Measurements from ENCODE around the gene YKT6.

YKT6 gene

DNA sequence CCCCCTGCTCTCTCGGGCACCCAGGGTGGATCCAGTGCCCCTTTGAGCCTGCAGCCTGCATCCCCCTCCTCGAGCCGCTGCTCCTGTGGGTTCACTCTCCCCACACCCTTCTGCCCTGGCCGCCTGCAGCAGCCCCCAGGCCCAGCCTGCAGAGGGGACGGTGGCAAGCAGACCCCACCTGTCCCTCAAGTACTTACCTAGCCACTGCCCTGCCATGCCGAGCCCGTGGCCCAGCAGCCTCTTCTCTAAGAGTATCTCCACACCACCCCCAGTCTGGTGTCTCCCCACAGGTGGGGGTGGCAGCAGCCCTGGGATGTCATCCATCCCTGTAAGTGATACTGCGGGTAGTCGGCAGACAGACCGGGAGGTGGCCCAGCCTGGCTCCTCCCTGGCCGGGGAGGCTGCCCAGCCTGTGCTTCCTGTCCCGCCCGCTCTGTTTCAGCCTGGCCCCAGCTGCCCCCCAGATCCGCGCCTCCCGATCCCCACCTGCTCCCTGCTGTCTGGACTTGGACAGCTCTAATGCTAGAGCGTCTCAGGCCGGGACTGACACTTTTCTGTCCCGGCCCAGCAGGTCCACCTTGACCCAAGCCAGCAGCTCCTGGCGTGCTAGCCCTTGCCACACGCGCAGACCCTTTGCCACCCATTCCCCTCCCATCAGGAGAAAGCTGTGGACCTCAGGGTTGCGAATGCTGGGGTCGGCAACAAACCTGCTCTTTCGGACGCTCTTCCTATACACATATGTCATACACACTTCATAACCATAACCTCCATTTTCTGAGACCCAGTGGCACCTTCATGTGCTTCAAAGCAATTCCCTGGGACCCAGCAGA lies 25.0 kb downstream of the YKT6 start:
- no peaks in the 10 kb centered on the region for H3K9me3 ChIP-seq (ENCODE audit: control insufficient read depth, insufficient read depth, low read length)
- no peak overlapping the region for H3K27ac ChIP-seq (ENCODE audit: low read depth, low read length)
- no peak overlapping the region for H3K4me3 ChIP-seq (ENCODE audit: low read depth, low read length)
- no peaks in the 10 kb centered on the region for H3K36me3 ChIP-seq (ENCODE audit: control insufficient read depth, insufficient read depth, low read length)
- no peaks in the 10 kb centered on the region for H3K27me3 ChIP-seq (ENCODE audit: control insufficient read depth, insufficient read depth, low read length)
- no peak overlapping the region for H3K9ac ChIP-seq (ENCODE audit: low read depth, low read length)
- H3K4me1 ChIP-seq (ENCODE audit: control insufficient read depth, insufficient read depth, low read length) = 0 out of 2 replicates have a peak, but pooled peaks cover 3% of the 10 kb centered on the region

DNA sequence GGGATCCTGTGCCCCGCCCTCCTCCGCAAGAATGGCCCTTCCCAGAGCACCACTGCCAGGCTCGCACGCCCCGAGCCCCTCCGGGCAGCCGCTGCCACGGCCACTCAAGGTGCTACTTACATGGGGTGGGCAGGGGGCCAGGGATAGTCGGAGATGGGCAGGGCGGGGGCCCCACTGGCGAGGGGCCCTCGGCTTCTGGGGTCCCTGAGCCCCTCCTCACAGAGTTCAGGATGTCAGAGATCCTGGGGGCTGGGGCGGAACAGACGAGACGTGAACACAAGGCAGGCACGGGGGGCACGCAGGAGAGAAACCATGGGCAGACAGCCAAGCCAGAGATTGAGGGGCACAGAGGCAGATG lies 25.6 kb downstream of the YKT6 start:
- no peak overlapping the region for H3K27ac ChIP-seq (ENCODE audit: low read depth, low read length)
- H3K36me3 ChIP-seq (ENCODE audit: control insufficient read depth, insufficient read depth, low read length) = no peaks in the 10 kb centered on the region
- H3K27me3 ChIP-seq (ENCODE audit: control insufficient read depth, insufficient read depth, low read length) = no peaks in the 10 kb centered on the region

DNA sequence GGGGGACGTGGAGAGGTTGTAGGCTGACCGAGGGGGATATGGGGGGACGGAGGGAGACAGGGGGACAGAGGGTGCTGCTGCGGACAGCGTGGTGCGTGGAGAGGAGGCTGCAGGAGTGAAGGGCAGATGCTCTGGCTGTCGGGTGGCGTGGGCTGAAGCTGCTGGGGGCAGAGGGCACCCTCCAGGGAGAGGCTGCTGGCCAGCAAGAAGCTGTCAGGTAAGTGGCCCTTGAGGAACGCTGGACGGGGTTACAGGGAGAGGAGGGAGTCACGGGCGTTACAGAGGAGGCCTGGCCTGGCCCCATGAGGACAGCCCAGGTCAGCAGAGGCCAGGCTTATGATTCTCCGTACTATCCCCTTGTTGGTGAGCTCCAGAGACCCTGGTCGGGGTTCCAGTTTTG lies 27.1 kb downstream of the YKT6 start:
- Histone ChIP-seq H3K9ac (ENCODE audit: low read depth, low read length) (no peak overlapping the region), H3K9me3 (ENCODE audit: control insufficient read depth, insufficient read depth, low read length) (no peaks in the 10 kb centered on the region), H3K4me3 (ENCODE audit: low read depth, low read length) (no peak overlapping the region), H3K36me3 (ENCODE audit: control insufficient read depth, insufficient read depth, low read length) (no peaks in the 10 kb centered on the region), H3K4me1 (ENCODE audit: control insufficient read depth, insufficient read depth, low read length) (0 out of 2 replicates have a peak, but pooled peaks cover 3% of the 10 kb centered on the region), H3K27ac (ENCODE audit: low read depth, low read length) (no peak overlapping the region), H3K27me3 (ENCODE audit: control insufficient read depth, insufficient read depth, low read length) (no peaks in the 10 kb centered on the region)

More for the DNA sequence above, 25.6 kb downstream of the YKT6 start:
- Histone ChIP-seq H3K9me3 (ENCODE audit: control insufficient read depth, insufficient read depth, low read length) (no peaks in the 10 kb centered on the region), H3K9ac (ENCODE audit: low read depth, low read length) (no peak overlapping the region), H3K4me1 (ENCODE audit: control insufficient read depth, insufficient read depth, low read length) (0 out of 2 replicates have a peak, but pooled peaks cover 3% of the 10 kb centered on the region), H3K4me3 (ENCODE audit: low read depth, low read length) (no peak overlapping the region)

DNA sequence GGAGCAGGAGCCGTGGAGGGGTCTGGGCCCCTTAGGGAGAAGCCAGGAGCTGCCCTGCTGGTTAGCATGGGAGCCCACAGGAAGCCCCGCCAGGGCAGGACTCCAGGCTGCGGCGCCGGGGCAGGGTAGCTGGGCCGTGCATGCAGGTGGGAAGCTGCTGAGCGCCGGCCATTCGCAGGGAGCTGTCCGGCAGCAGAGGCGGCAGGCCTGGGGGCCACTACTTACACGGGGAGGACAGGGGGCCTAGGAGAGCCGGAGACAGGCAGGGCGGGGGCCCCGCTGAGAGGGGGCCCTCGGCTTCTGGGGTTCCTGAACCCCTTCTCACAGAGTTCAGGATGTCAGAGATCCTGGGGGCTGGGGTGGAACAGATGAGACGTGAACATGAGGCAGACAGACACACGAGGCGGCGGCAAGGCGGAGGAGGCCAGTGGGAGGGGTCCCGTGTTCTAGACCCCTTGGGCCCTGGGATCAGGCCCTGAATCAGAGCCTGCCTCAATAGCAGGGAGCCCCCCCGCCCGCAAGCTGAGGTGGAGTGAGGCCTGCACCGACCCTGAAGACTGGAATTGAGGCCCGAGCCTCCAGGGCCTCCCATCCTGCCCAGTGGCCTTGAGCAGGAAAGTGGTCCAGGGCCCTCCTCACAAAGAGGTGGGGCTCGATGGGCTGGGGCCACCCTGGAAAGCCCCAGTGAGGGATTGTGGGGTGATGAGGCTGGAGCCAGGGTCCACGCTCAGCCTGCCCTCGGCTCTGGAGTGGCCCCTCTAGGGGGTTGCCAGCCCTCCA lies 28.0 kb downstream of the YKT6 start:
- H3K9me3 ChIP-seq (ENCODE audit: control insufficient read depth, insufficient read depth, low read length) = no peaks in the 10 kb centered on the region
- no peak overlapping the region for H3K27ac ChIP-seq (ENCODE audit: low read depth, low read length)
- H3K4me3 ChIP-seq (ENCODE audit: low read depth, low read length) = no peak overlapping the region
- no peaks in the 10 kb centered on the region for H3K36me3 ChIP-seq (ENCODE audit: control insufficient read depth, insufficient read depth, low read length)
- H3K4me1 ChIP-seq (ENCODE audit: control insufficient read depth, insufficient read depth, low read length) = 0 out of 2 replicates have a peak, but pooled peaks cover under 1% of the 10 kb centered on the region
- no peaks in the 10 kb centered on the region for H3K27me3 ChIP-seq (ENCODE audit: control insufficient read depth, insufficient read depth, low read length)
- no peak overlapping the region for H3K9ac ChIP-seq (ENCODE audit: low read depth, low read length)

DNA sequence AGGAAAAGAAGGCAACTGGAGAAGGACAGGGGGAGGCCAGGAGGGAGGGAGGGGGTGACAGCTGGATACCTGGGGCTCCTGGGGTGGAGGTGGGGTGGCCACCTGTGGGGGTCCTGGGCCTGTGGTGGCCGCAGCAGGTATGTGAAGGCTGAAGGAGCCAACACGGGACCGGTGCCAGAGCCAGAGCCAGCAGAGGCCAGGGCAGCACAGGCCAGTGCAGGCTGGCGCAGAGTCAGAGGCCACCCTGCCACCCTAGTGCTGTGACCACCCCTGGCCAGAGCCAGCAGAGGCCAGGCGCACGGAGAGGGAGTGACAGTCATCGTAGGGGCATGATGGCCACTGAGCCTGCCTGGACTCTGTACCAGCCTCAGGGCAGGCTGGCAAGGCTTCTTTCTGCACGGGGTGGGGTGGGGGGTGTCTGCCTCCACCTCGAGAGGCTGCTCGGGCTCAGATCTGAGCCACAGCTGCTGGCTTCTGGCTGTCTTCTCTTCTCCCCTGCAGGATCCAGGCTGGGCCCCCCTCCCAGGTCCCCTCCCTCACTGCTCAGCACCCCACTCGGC lies 28.8 kb downstream of the YKT6 start:
- Histone ChIP-seq H3K9ac (ENCODE audit: low read depth, low read length) (no peak overlapping the region), H3K27me3 (ENCODE audit: control insufficient read depth, insufficient read depth, low read length) (no peaks in the 10 kb centered on the region), H3K4me3 (ENCODE audit: low read depth, low read length) (no peak overlapping the region), H3K4me1 (ENCODE audit: control insufficient read depth, insufficient read depth, low read length) (no peaks in the 10 kb centered on the region), H3K36me3 (ENCODE audit: control insufficient read depth, insufficient read depth, low read length) (no peaks in the 10 kb centered on the region), H3K27ac (ENCODE audit: low read depth, low read length) (no peak overlapping the region), H3K9me3 (ENCODE audit: control insufficient read depth, insufficient read depth, low read length) (no peaks in the 10 kb centered on the region)

DNA sequence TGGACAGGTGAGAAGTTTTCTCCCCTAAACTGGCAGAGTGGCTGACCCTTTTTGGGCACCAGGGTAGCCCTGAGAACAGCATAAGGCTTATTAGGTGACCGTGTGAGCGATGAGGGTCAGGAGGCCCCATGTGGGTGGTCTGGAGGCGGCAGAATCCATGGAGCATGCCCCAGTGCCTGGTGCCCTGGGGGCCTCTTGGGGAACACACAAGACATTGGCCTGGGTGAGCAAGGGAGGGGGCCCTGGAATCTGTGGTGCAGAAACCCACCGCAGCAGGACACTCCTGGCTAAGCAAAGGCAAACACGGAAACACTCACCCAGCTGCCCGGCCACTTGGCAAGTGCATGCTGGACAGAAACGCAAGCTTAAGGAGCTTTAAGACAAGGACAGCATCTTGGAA lies 29.5 kb downstream of the YKT6 start:
- Histone ChIP-seq H3K4me3 (ENCODE audit: low read depth, low read length) (no peak overlapping the region), H3K9ac (ENCODE audit: low read depth, low read length) (no peak overlapping the region), H3K9me3 (ENCODE audit: control insufficient read depth, insufficient read depth, low read length) (no peaks in the 10 kb centered on the region), H3K27ac (ENCODE audit: low read depth, low read length) (no peak overlapping the region), H3K27me3 (ENCODE audit: control insufficient read depth, insufficient read depth, low read length) (no peaks in the 10 kb centered on the region), H3K4me1 (ENCODE audit: control insufficient read depth, insufficient read depth, low read length) (no peaks in the 10 kb centered on the region), H3K36me3 (ENCODE audit: control insufficient read depth, insufficient read depth, low read length) (no peaks in the 10 kb centered on the region)

DNA sequence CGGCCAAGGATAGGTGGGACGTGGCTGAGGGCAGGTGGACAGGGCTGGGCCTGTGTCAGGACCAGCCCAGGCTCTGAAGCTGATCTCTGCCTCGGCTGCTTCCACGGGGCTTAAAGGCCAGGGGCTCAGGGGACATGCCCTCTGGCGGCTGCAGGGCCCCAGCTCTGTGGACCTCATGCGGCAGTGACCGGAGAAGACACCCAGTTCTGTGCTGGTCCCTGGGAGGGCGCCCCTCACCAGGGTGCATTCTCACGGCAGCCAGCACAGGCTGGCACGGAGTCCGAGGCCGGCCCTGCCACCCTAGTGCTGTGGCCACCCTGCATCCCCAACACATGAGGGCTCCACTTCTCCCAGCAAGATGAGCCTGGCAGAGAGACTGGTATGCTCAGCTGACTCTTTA lies 30.3 kb downstream of the YKT6 start:
- Histone ChIP-seq H3K9ac (ENCODE audit: low read depth, low read length) (no peak overlapping the region), H3K9me3 (ENCODE audit: control insufficient read depth, insufficient read depth, low read length) (no peaks in the 10 kb centered on the region), H3K27me3 (ENCODE audit: control insufficient read depth, insufficient read depth, low read length) (no peaks in the 10 kb centered on the region), H3K4me1 (ENCODE audit: control insufficient read depth, insufficient read depth, low read length) (no peaks in the 10 kb centered on the region), H3K36me3 (ENCODE audit: control insufficient read depth, insufficient read depth, low read length) (no peaks in the 10 kb centered on the region), H3K4me3 (ENCODE audit: low read depth, low read length) (no peak overlapping the region), H3K27ac (ENCODE audit: low read depth, low read length) (no peak overlapping the region)

DNA sequence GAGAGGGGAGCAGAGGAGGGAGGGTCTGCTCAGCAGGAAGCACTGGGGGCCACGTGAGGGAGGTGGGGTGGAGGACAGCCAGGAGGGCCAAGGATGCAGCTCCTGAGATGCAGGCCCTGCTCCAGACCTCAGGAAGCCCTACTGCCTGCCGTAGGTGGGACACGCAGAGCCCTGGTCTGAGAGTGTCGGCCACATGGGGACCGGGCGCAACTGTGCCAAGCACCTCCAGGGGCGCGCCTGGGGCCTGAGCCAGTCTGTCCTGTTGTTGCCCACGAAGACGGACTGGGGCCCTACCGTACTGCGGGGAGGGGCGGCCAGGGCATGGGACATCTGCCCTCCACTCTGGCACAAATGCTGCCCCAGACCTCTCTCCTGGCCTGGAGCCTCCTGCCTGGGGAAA lies 31.6 kb downstream of the YKT6 start:
- H3K27me3 ChIP-seq (ENCODE audit: control insufficient read depth, insufficient read depth, low read length) = no peaks in the 10 kb centered on the region

DNA sequence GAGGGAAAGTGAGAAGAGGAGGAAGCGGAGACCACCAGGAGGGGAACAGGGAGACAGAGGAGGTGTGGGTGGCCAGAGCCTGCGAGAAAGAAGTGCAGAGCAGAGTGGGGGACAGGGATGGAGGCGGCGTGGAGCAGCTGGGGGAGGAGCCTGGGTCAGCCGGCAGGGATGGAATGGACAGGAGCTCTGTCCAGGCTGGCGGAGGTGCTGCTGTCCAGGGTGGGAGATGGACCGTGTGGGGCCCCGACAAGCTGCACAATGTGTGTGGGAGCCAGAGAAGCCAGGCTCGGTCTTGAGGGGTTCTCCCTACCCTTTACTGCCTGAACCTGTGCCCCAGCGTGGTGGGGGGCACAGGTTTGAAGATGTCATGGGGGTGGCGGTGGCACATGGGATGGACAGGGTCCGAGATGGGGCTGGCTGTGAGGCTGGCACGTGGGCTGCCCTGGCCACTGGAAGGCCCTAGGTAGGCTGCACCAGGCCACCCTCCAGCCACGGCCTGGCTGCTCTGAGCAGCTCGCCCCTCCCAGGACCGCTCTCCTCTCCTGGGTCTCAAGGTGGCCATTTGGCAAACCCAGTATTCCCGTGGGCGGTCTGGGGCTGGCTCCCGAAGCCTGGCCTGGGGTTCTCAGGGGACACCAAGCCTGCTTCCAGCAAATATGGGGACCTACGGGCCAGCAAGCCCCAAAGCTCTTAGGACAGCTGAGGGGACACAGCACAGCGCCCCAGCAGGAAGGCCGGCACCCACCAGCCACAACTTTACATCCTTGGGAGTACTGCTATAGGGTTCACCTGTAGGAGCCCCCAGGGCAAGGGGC lies 32.3 kb downstream of the YKT6 start:
- H3K4me3 ChIP-seq (ENCODE audit: low read depth, low read length) = no peak overlapping the region
- H3K9me3 ChIP-seq (ENCODE audit: control insufficient read depth, insufficient read depth, low read length) = no peaks in the 10 kb centered on the region
- no peak overlapping the region for H3K27ac ChIP-seq (ENCODE audit: low read depth, low read length)
- H3K4me1 ChIP-seq (ENCODE audit: control insufficient read depth, insufficient read depth, low read length) = no peaks in the 10 kb centered on the region; the same call in 1 of the 2 replicates
- H3K9ac ChIP-seq (ENCODE audit: low read depth, low read length) = no peak overlapping the region
- no peaks in the 10 kb centered on the region for H3K36me3 ChIP-seq (ENCODE audit: control insufficient read depth, insufficient read depth, low read length)
- H3K27me3 ChIP-seq (ENCODE audit: control insufficient read depth, insufficient read depth, low read length) = no peaks in the 10 kb centered on the region

More for the DNA sequence above, 31.6 kb downstream of the YKT6 start:
- H3K27ac ChIP-seq (ENCODE audit: low read depth, low read length) = no peak overlapping the region
- H3K9ac ChIP-seq (ENCODE audit: low read depth, low read length) = no peak overlapping the region
- H3K4me3 ChIP-seq (ENCODE audit: low read depth, low read length) = no peak overlapping the region
- H3K36me3 ChIP-seq (ENCODE audit: control insufficient read depth, insufficient read depth, low read length) = no peaks in the 10 kb centered on the region
- no peaks in the 10 kb centered on the region for H3K9me3 ChIP-seq (ENCODE audit: control insufficient read depth, insufficient read depth, low read length)
- no peaks in the 10 kb centered on the region; the same call in 1 of the 2 replicates for H3K4me1 ChIP-seq (ENCODE audit: control insufficient read depth, insufficient read depth, low read length)

DNA sequence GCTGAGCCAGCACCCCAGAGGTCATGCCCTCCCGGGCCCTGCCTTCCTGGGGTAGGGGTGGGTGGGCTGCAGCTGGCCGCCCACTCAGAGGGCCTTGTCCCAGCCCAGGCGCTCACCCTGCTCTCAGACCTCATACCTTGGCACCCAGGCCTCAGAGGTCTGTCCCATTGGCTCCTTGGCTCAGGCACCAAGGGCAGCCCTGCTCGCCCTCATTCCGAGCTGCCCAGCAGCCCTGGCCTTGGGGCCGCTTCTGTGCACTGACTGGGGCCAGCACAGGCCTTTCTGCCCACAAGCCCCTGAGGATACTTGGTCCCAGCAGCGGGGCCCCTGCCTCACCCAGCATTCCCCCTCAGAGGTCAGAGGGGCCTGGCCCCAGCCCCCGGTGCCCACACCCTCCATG lies 34.3 kb downstream of the YKT6 start:
- no peaks in the 10 kb centered on the region; the same call in 1 of the 2 replicates for H3K4me1 ChIP-seq (ENCODE audit: control insufficient read depth, insufficient read depth, low read length)
- H3K27me3 ChIP-seq (ENCODE audit: control insufficient read depth, insufficient read depth, low read length) = no peaks in the 10 kb centered on the region
- no peak overlapping the region for H3K27ac ChIP-seq (ENCODE audit: low read depth, low read length)
- H3K36me3 ChIP-seq (ENCODE audit: control insufficient read depth, insufficient read depth, low read length) = no peaks in the 10 kb centered on the region
- no peak overlapping the region for H3K4me3 ChIP-seq (ENCODE audit: low read depth, low read length)
- H3K9me3 ChIP-seq (ENCODE audit: control insufficient read depth, insufficient read depth, low read length) = no peaks in the 10 kb centered on the region
- no peak overlapping the region for H3K9ac ChIP-seq (ENCODE audit: low read depth, low read length)
